SK-N-SH treated with all-trans-retinoic acid at 6 μM for 48 hours (cell line): ENCODE measurements around the gene CLEC3A.

ENCODE experiments used
- ATAC-seq: fragments of 200-7000 bp; cut with Tn5 transposase; 3 replicates; pipeline ENCODE4 v1.9.1; 2020; ENCODE audit warnings: mild to moderate bottlenecking, moderate library complexity
- ARNTL ChIP-seq: fragments of 450-650 bp; formaldehyde crosslinking; IDR thresholded peaks from 2 replicates; pipeline ENCODE4 v1.5.0; 2020; ENCODE audit warnings: low read depth, mild to moderate bottlenecking, moderate library complexity, borderline replicate concordance
- BACH2 ChIP-seq: fragments of 250-450 bp; sonication (Bioruptor Pico); IDR thresholded peaks from 2 replicates; pipeline ENCODE4 v1.9.0; 2021; ENCODE audit warnings: mild to moderate bottlenecking, borderline replicate concordance
- CREB5 ChIP-seq: fragments of 250-450 bp; sonication (Bioruptor Pico); IDR thresholded peaks from 2 replicates; pipeline ENCODE4 v1.5.1; 2020; ENCODE audit warnings: low read depth, mild to moderate bottlenecking, moderate library complexity
- CSDC2 ChIP-seq: fragments of 250-450 bp; sonication (Bioruptor Pico); IDR thresholded peaks from 2 replicates; pipeline ENCODE4 v1.5.0; 2020; ENCODE audit warnings: mild to moderate bottlenecking, moderate library complexity
- CSRNP3 ChIP-seq: fragments of 250-450 bp; sonication (Bioruptor Pico); IDR thresholded peaks from 2 replicates; pipeline ENCODE4 v1.5.1; 2021; ENCODE audit warnings: mild to moderate bottlenecking, moderate library complexity
- ESRRG ChIP-seq: fragments of 250-450 bp; sonication (Bioruptor Pico); IDR thresholded peaks from 2 replicates; pipeline ENCODE4 v1.6.1; 2021; ENCODE audit warnings: mild to moderate bottlenecking
- ISL1 ChIP-seq: fragments of 250-450 bp; sonication (Bioruptor Pico); IDR thresholded peaks from 2 replicates; pipeline ENCODE4 v2.1.2; 2022; ENCODE audit warnings: mild to moderate bottlenecking, moderate library complexity
- OSR1 ChIP-seq: fragments of 250-450 bp; sonication (Bioruptor Pico); IDR thresholded peaks from 2 replicates; pipeline ENCODE4 v1.8.0; 2022; ENCODE audit warnings: moderate library complexity, mild to moderate bottlenecking, inconsistent platforms
- PATZ1 ChIP-seq: fragments of 250-450 bp; sonication (Bioruptor Pico); IDR thresholded peaks from 2 replicates; pipeline ENCODE4 v1.8.0; 2020; ENCODE audit warnings: mild to moderate bottlenecking, moderate library complexity, borderline replicate concordance
- POU6F1 ChIP-seq: fragments of 250-450 bp; sonication (Bioruptor Pico); IDR thresholded peaks from 2 replicates; pipeline ENCODE4 v1.8.0; 2021; ENCODE audit warnings: low read depth, mild to moderate bottlenecking, moderate library complexity, borderline replicate concordance
- PPARA ChIP-seq: fragments of 250-450 bp; sonication (Bioruptor Pico); IDR thresholded peaks from 2 replicates; pipeline ENCODE4 v1.5.0; 2020; ENCODE audit warnings: mild to moderate bottlenecking, borderline replicate concordance
- RARB ChIP-seq: fragments of 250-450 bp; sonication (Bioruptor Pico); IDR thresholded peaks from 2 replicates; pipeline ENCODE4 v1.8.0; 2021; ENCODE audit warnings: mild to moderate bottlenecking, moderate library complexity
- SNAI2 ChIP-seq: fragments of 250-450 bp; sonication (Bioruptor Pico); IDR thresholded peaks from 2 replicates; pipeline ENCODE4 v1.5.0; 2020; ENCODE audit warnings: mild to moderate bottlenecking, moderate library complexity
- TCF4 ChIP-seq: fragments of 250-450 bp; sonication (Bioruptor Pico); IDR thresholded peaks from 2 replicates; pipeline ENCODE4 v1.8.0; 2021; ENCODE audit warnings: mild to moderate bottlenecking, moderate library complexity, borderline replicate concordance
- TOX ChIP-seq: fragments of 250-450 bp; sonication (Bioruptor Pico); IDR thresholded peaks from 2 replicates; pipeline ENCODE4 v1.8.0; 2021; ENCODE audit warnings: mild to moderate bottlenecking, moderate library complexity, borderline replicate concordance
- TSHZ2 ChIP-seq: fragments of 250-450 bp; sonication (Bioruptor Pico); IDR thresholded peaks from 2 replicates; pipeline ENCODE4 v1.5.0; 2020; ENCODE audit warnings: mild to moderate bottlenecking, moderate library complexity
- ZC3H10 ChIP-seq: fragments of 250-450 bp; sonication (Bioruptor Pico); IDR thresholded peaks from 2 replicates; pipeline ENCODE4 v1.5.1; 2021; ENCODE audit warnings: mild to moderate bottlenecking, moderate library complexity
- ZFP30 ChIP-seq: fragments of 450-650 bp; formaldehyde crosslinking; IDR thresholded peaks from 2 replicates; pipeline ENCODE4 v1.5.0; 2022; ENCODE audit warnings: mild to moderate bottlenecking, moderate library complexity
- ZNF565 ChIP-seq: fragments of 450-650 bp; formaldehyde crosslinking; conservative IDR thresholded peaks from 2 replicates; pipeline ENCODE4 v1.5.0; 2020; ENCODE audit warnings: low read depth, mild to moderate bottlenecking, moderate library complexity
- ZNF8 ChIP-seq: fragments of 450-650 bp; formaldehyde crosslinking; IDR thresholded peaks from 2 replicates; pipeline ENCODE4 v1.5.0; 2020; ENCODE audit warnings: mild to moderate bottlenecking, moderate library complexity

CLEC3A gene

GRCh38 chr16:78028018-78028417, 5.7 kb downstream of the CLEC3A start:
- TF ChIP-seq CREB5 (CRISPR knock-in tag), result no peak
- TF ChIP-seq ESRRG (CRISPR knock-in tag), result no peak
- TF ChIP-seq CSDC2 (CRISPR knock-in tag), result no peak
- no peak for TF ChIP-seq ZC3H10 (CRISPR knock-in tag)
- no peak for TF ChIP-seq ZFP30 (CRISPR knock-in tag)
- no peak for TF ChIP-seq SNAI2 (CRISPR knock-in tag)
- no peak for TF ChIP-seq CSRNP3 (CRISPR knock-in tag)
- TF ChIP-seq RARB (CRISPR knock-in tag), result no peak
- no peak for TF ChIP-seq OSR1 (CRISPR knock-in tag)
- TF ChIP-seq ZNF8 (CRISPR knock-in tag), result no peak
- TF ChIP-seq ZNF565, result no peak
- TF ChIP-seq ISL1 (CRISPR knock-in tag), result no peak
- no peak for TF ChIP-seq PPARA (CRISPR knock-in tag)
- ATAC-seq, result no peak

GRCh38 chr16:78034530-78034929, 12.2 kb downstream of the CLEC3A start:
- no peak for ATAC-seq
- TF ChIP-seq CSRNP3 (CRISPR knock-in tag) (no peak), ZFP30 (CRISPR knock-in tag) (no peak), TOX (CRISPR knock-in tag) (no peak), ZNF8 (CRISPR knock-in tag) (no peak), PATZ1 (CRISPR knock-in tag) (no peak), TCF4 (no peak), OSR1 (CRISPR knock-in tag) (no peak), TSHZ2 (no peak), BACH2 (CRISPR knock-in tag) (no peak), ESRRG (CRISPR knock-in tag) (no peak), ZNF565 (no peak), ARNTL (CRISPR knock-in tag) (no peak), PPARA (CRISPR knock-in tag) (no peak), POU6F1 (no peak), CSDC2 (CRISPR knock-in tag) (no peak)

GRCh38 chr16:78035012-78035411, 12.7 kb downstream of the CLEC3A start:
- TF ChIP-seq ISL1 (CRISPR knock-in tag) (no peak), CREB5 (CRISPR knock-in tag) (no peak), POU6F1 (no peak)
- ATAC-seq, result no peak
